Cerebellar nuclear complex (tissue), 1 donor: ENCODE measurements around the gene EMP2.

Experiments used
- DNase-seq, 2 experiments: peaks; one replicate each; lab custom pipeline; 2025; lab: John Stamatoyannopoulos, UW

EMP2 gene

GRCh38 chr16:10485698-10486382 lies 94.6 kb downstream of the EMP2 start:
- no peak for DNase-seq

- DNase-seq, result no peak
Observed at GRCh38 chr16:10485159-10485558, 95.2 kb downstream of the EMP2 start.

GRCh38 chr16:10480151-10480550 lies 100.2 kb downstream of the EMP2 start:
- no peak for DNase-seq
